ENCODE results near the gene CKMT1A. TPM values are rescaled to one million over a fixed set of nuclear protein-coding genes. Genes with fewer than 3 reads are reported as not detected.
"Not testable (repeated sequence)": the region's sequence is repeated elsewhere in the genome, so short reads cannot be mapped to it uniquely, and the experiment has no call there.

CKMT1A gene
- polyA plus RNA-seq, 1 of the 3 experiments (the other 2 are of a cell fraction) = 1.2 TPM

- H3K79me2 ChIP-seq (ENCODE audit: insufficient read depth); H4K20me1 ChIP-seq (ENCODE audit: insufficient read depth); DNase-seq; H3K27me3 ChIP-seq (ENCODE audit: insufficient read depth); H3F3A ChIP-seq (replicated peaks; ENCODE audit: insufficient read depth); H3K9me2 ChIP-seq; H3K4me1 ChIP-seq (ENCODE audit: control insufficient read depth in 1 of 2, insufficient read depth in 2 of 2, low read depth in 1 of 2, low read length in 1 of 2); H2AFZ ChIP-seq (ENCODE audit: low read depth); H3K9me3 ChIP-seq; H3K36me3 ChIP-seq (replicated peaks in 1 of 2; ENCODE audit: control insufficient read depth in 1 of 2, insufficient read depth in 2 of 2, low read length in 1 of 2); CTCF ChIA-PET; H3K4me3 ChIP-seq (ENCODE audit: low read depth in 2 of 2, low read length in 1 of 2); H3K9ac ChIP-seq; H3K4me2 ChIP-seq; POLR2A ChIA-PET; H3K27ac ChIP-seq (ENCODE audit: low read depth in 2 of 2, low read length in 1 of 2): not testable (repeated sequence)
- WGBS (ENCODE audit: low lambda C conversion rate) = no CpG with 5 or more reads among the region's 54 CpGs
Observed at GRCh38 chr15:43689604-43690301, 3.9 kb upstream of the CKMT1A start.

GRCh38 chr15:43692679-43693078 is 980 bp upstream of the CKMT1A start:
- H3K4me2 ChIP-seq; H3K27ac ChIP-seq (ENCODE audit: low read depth in 2 of 2, low read length in 1 of 2); H3K9ac ChIP-seq; H3K9me2 ChIP-seq; H3K9me3 ChIP-seq; H4K20me1 ChIP-seq (ENCODE audit: insufficient read depth); CTCF ChIA-PET; H3F3A ChIP-seq (replicated peaks; ENCODE audit: insufficient read depth); H3K4me3 ChIP-seq (ENCODE audit: low read depth in 2 of 2, low read length in 1 of 2); H3K79me2 ChIP-seq (ENCODE audit: insufficient read depth); H2AFZ ChIP-seq (ENCODE audit: low read depth); DNase-seq; H3K4me1 ChIP-seq (ENCODE audit: control insufficient read depth in 1 of 2, insufficient read depth in 2 of 2, low read depth in 1 of 2, low read length in 1 of 2); H3K36me3 ChIP-seq (replicated peaks in 1 of 2; ENCODE audit: control insufficient read depth in 1 of 2, insufficient read depth in 2 of 2, low read length in 1 of 2); POLR2A ChIA-PET; H3K27me3 ChIP-seq (ENCODE audit: insufficient read depth): not testable (repeated sequence)
- WGBS (ENCODE audit: low lambda C conversion rate) = 31% methylated on average over 3 of the region's 7 CpGs

- POLR2A ChIA-PET = no interaction called here
- H2AFZ ChIP-seq (ENCODE audit: low read depth) = no peak overlapping the region
- no peaks in the 10 kb centered on the region for H3F3A ChIP-seq (replicated peaks; ENCODE audit: insufficient read depth)
- no peaks in the 10 kb centered on the region for H4K20me1 ChIP-seq (ENCODE audit: insufficient read depth)
- no peak overlapping the region for H3K9ac ChIP-seq
- no peaks in the 10 kb centered on the region for H3K9me2 ChIP-seq
- H3K27me3 ChIP-seq (ENCODE audit: insufficient read depth) = 0 out of 2 replicates have a peak, but pooled peaks cover 10% of the 10 kb centered on the region
- H3K4me1 ChIP-seq (ENCODE audit: control insufficient read depth in 1 of 2, insufficient read depth in 2 of 2, low read depth in 1 of 2, low read length in 1 of 2) = no peaks in the 10 kb centered on the region
- H3K4me2 ChIP-seq = no peak overlapping the region
- no peaks in the 10 kb centered on the region for H3K79me2 ChIP-seq (ENCODE audit: insufficient read depth)
- WGBS (ENCODE audit: low lambda C conversion rate) = 77% methylated on average over 7 of the region's 7 CpGs
- no peak for DNase-seq
- no peaks in the 10 kb centered on the region for H3K9me3 ChIP-seq
- H3K36me3 ChIP-seq (replicated peaks in 1 of 2; ENCODE audit: control insufficient read depth in 1 of 2, insufficient read depth in 2 of 2, low read length in 1 of 2) = no peaks in the 10 kb centered on the region
- TF ChIP-seq NRF1 (IDR thresholded peaks at IDR 0.05; ENCODE audit: low read depth, low read length) = no peak
- TF ChIP-seq SMC3 (IDR thresholded peaks at IDR 0.05; ENCODE audit: low read depth, low read length) = no peak
- TF ChIP-seq JUND (IDR thresholded peaks at IDR 0.05) = no peak
- TF ChIP-seq ELF1 (IDR thresholded peaks at IDR 0.05) = no peak
- TF ChIP-seq EZH2phosphoT487 (IDR thresholded peaks at IDR 0.05; ENCODE audit: borderline replicate concordance, low read depth) = no peak
- TF ChIP-seq MXI1 (IDR thresholded peaks at IDR 0.05; ENCODE audit: low read depth, low read length) = no peak
- TF ChIP-seq IRF3 (IDR thresholded peaks at IDR 0.05; ENCODE audit: low read depth, low read length) = no peak
- no peak for TF ChIP-seq RXRA (IDR thresholded peaks at IDR 0.05; ENCODE audit: borderline replicate concordance, low read depth)
- no peak for TF ChIP-seq NFIC (IDR thresholded peaks at IDR 0.05; ENCODE audit: borderline replicate concordance)
- TF ChIP-seq RAD21 (IDR thresholded peaks at IDR 0.05; ENCODE audit: low read length) = no peak
- TF ChIP-seq USF1 (IDR thresholded peaks at IDR 0.05; ENCODE audit: borderline replicate concordance, low read depth) = no peak
- no peak for TF ChIP-seq RFX5 (IDR thresholded peaks at IDR 0.05; ENCODE audit: low read length)
- no peak for TF ChIP-seq POLR2AphosphoS5 (IDR thresholded peaks at IDR 0.05; ENCODE audit: low read depth, low read length)
- H3K27ac ChIP-seq (ENCODE audit: low read depth in 2 of 2, low read length in 1 of 2) = no peak overlapping the region
- H3K4me3 ChIP-seq (ENCODE audit: low read depth in 2 of 2, low read length in 1 of 2) = no peak overlapping the region
- CTCF ChIA-PET = interaction anchor here (0.7 to 1.3 kb wide), 2 partner anchors 68 to 188 kb away, joined by 4 read pairs; no protein-coding TSS in a partner anchor
Observed at GRCh38 chr15:43702174-43702573, 8.5 kb downstream of the CKMT1A start.
